ENCODE results near the gene RPTN. TPM values are rescaled to one million over a fixed set of nuclear protein-coding genes. Genes with fewer than 3 reads are reported as not detected.

The RPTN gene
- total RNA-seq, 8 experiments from 2014 or later: 0.05 to 0.41 (median 0.23) TPM; not detected in 4

GRCh38 chr1:152104854-152105253 lies 54.2 kb downstream of the RPTN start:
- H3K4me1 ChIP-seq (replicated peaks in 1 of 2): no peaks in the 10 kb centered on the region
- no peak for ATAC-seq (replicated peaks in 6 of 8)
- in situ Hi-C loops (cut with MboI; ENCODE audit: low pct_unique_long_range_greater_than_20kb in 2 of 9, low sequenced_read_pairs in 9 of 9, unreplicated experiment in 9 of 9): no loop called here
- 0 to 75% (median 29%) methylated on average over 1 to 2 of the region's 2 CpGs; no CpG with 5 or more reads in 1 of the 10 experiments for WGBS, 10 experiments
- no peak overlapping the region for H3K27ac ChIP-seq
- no peak overlapping the region for H3K4me3 ChIP-seq

Other genes with a start within 250 kb of the RPTN start
- gene THEM4, start 249.7 kb downstream of the RPTN start, total RNA-seq: 10 to 100 TPM; 15.6 to 25.8 (median 21.8) TPM
- 100 to 1,000 TPM in 3 of 8 experiments, 10 to 100 TPM in 1, 1 to 10 TPM in 2, under 1 TPM in 2; 0.46 to 399 (median 22.8) TPM for gene S100A10, start 165.4 kb downstream of the RPTN start, total RNA-seq
- gene S100A11, start 122.2 kb downstream of the RPTN start, total RNA-seq: 100 to 1,000 TPM in 2 of 8 experiments, 10 to 100 TPM in 2, 1 to 10 TPM in 1, not detected in 3; 2.2 to 494 (median 45.8) TPM
- under 1 TPM in 4 of 8 experiments, not detected in 4; 0.13 to 0.43 (median 0.17) TPM for gene TCHHL1, start 70.2 kb downstream of the RPTN start, total RNA-seq
- gene TCHH, start 43.8 kb downstream of the RPTN start, total RNA-seq: 1 to 10 TPM in 2 of 8 experiments, under 1 TPM in 6; 0.07 to 2.9 (median 0.31) TPM
- gene HRNR, start 65.0 kb upstream of the RPTN start, total RNA-seq: 1 to 10 TPM in 2 of 8 experiments, under 1 TPM in 5, not detected in 1; 0.07 to 4.7 (median 0.29) TPM
- 100 to 1,000 TPM in 1 of 8 experiments, 1 to 10 TPM in 1, under 1 TPM in 5, not detected in 1; 0.09 to 269 (median 0.21) TPM for gene FLG, start 166.0 kb upstream of the RPTN start, total RNA-seq
- gene FLG2, start 200.8 kb upstream of the RPTN start, total RNA-seq: 1 to 10 TPM in 1 of 8 experiments, under 1 TPM in 5, not detected in 2; 0.07 to 1.1 (median 0.20) TPM